Kidney (tissue), 14 donors: ENCODE results near the gene STK32B. TPM values are rescaled to one million over a fixed set of nuclear protein-coding genes. Genes with fewer than 3 reads are reported as not detected.
"Not testable (repeated sequence)": the region's sequence is repeated elsewhere in the genome, so short reads cannot be mapped to it uniquely, and the experiment has no call there.

Experiments used
- DNase-seq, 5 donors: peaks; one replicate each; pipeline ENCODE4 v3.0.0-alpha.2; 2013 to 2020
- FAIRE-seq: peaks from 2 replicates; lab custom pipeline; 2012; peaks lifted over from hg19 to GRCh38; lab: Jason Lieb, UNC
- H3K27ac ChIP-seq, 2 donors: one replicate each; pipeline ENCODE4 v1.7.0; 2013; ENCODE audit warnings: low read depth in 2 of 2, low read length in 2 of 2, inconsistent platforms in 1 of 2
- H3K27me3 ChIP-seq: one replicate; pipeline ENCODE4 v1.7.1; 2013; ENCODE audit warnings: low read length, inconsistent platforms; ENCODE audit not compliant: control insufficient read depth, insufficient read depth
- H3K36me3 ChIP-seq, 3 donors: one replicate each; pipeline versions ENCODE4 v1.7.0 to v1.7.1; 2013; ENCODE audit warnings: low read length in 3 of 3, control low read depth in 1 of 3, inconsistent platforms in 1 of 3; ENCODE audit not compliant: insufficient read depth in 3 of 3, control insufficient read depth in 2 of 3
- H3K4me1 ChIP-seq, 3 donors: one replicate each; pipeline versions ENCODE4 v1.7.0 to v1.7.1; 2013; ENCODE audit warnings: low read length in 3 of 3, inconsistent platforms in 1 of 3, low read depth in 1 of 3; ENCODE audit not compliant: control insufficient read depth in 2 of 3, insufficient read depth in 2 of 3
- H3K4me3 ChIP-seq, 3 donors: one replicate each; pipeline versions ENCODE4 v1.7.0 to v1.8.1; 2013; ENCODE audit warnings: low read length in 3 of 3, control low read depth in 1 of 3, inconsistent platforms in 1 of 3
- H3K9ac ChIP-seq, 3 donors: one replicate each; pipeline versions ENCODE4 v1.7.0 to v1.7.1; 2013; ENCODE audit warnings: low read length in 3 of 3, control low read depth in 1 of 3, inconsistent platforms in 1 of 3
- H3K9me3 ChIP-seq, 3 donors: one replicate each; pipeline versions ENCODE4 v1.7.0 to v1.7.1; 2013; ENCODE audit warnings: low read length in 3 of 3, control low read depth in 1 of 3, inconsistent platforms in 1 of 3; ENCODE audit not compliant: control insufficient read depth in 2 of 3, insufficient read depth in 1 of 3
- CTCF ChIP-seq: IDR thresholded peaks from 3 replicates; pipeline ENCODE4 v1.5.1; 2012; ENCODE audit warnings: mild to moderate bottlenecking, moderate library complexity, borderline replicate concordance; ENCODE audit not compliant: insufficient read depth; ENCODE audit errors: extremely low read depth
- intact Hi-C: fragments of 100-400 bp; cut with DNase I; formaldehyde crosslinking; loops from one replicate; pipeline ENCODE4 v1.11.1; 2022
- polyA plus RNA-seq: library from polyadenylated mRNA; stranded (reverse); fragments of 350-450 nt; fragmentation: Illumina TruSeq; extraction: RNeasy Lipid Tissue Mini Kit (QIAGEN cat#74804); gene quantifications from one replicate; pipeline ENCODE4 v1.2.3, GENCODE V29; 2014; ENCODE audit warnings: low read depth, low replicate concordance; ENCODE audit not compliant: insufficient read depth
- total RNA-seq: library from RNA; stranded (reverse); fragmentation: NEBNext Ultra II Directional; extraction: Animal tissue kit (Norgen Biotek cat#: 25700); gene quantifications from one replicate; pipeline ENCODE4 v1.2.1, GENCODE V29; 2021
- donor health status: control.
- donor health status: control.
- donor health status: control.
- donor health status: control.
- donor health status: control.
- donor health status: DM: yes; HTN: yes; CAD: no.
- donor health status: Normal renal cell carcinoma (clear cell type).

Gene STK32B
- total and polyA plus RNA-seq, 2 donors from 2014 or later, result 18.1 to 18.2 TPM

- no peaks in the 10 kb centered on the region for H3K36me3 ChIP-seq
- no peaks in the 10 kb centered on the region for H3K27me3 ChIP-seq
- TF ChIP-seq CTCF, result no peak
- DNase-seq (no peak), FAIRE-seq (no peak)
- no peak overlapping the region for H3K9ac ChIP-seq
- no peaks in the 10 kb centered on the region for H3K4me1 ChIP-seq
- intact Hi-C loops, result no loop called here
- H3K27ac ChIP-seq, result no peak overlapping the region
- H3K9me3 ChIP-seq, result no peaks in the 10 kb centered on the region
- no peak overlapping the region for H3K4me3 ChIP-seq
These were observed 115.1 kb downstream of the STK32B start for GRCh38 chr4:5166377-5166776.

- H3K9ac ChIP-seq, result no peak overlapping the region
- FAIRE-seq (no peak), DNase-seq (no peak)
- TF ChIP-seq CTCF, result no peak
- H3K36me3 ChIP-seq, result no peaks in the 10 kb centered on the region
- no peaks in the 10 kb centered on the region for H3K9me3 ChIP-seq
- no peak overlapping the region for H3K4me3 ChIP-seq
- intact Hi-C loops, result no loop called here
- H3K27ac ChIP-seq, result no peak overlapping the region
- no peaks in the 10 kb centered on the region for H3K4me1 ChIP-seq
- no peaks in the 10 kb centered on the region for H3K27me3 ChIP-seq
These were observed 117.6 kb downstream of the STK32B start for GRCh38 chr4:5168891-5169290.

GRCh38 chr4:5175836-5176235 is 124.6 kb downstream of the STK32B start:
- H3K27me3 ChIP-seq, intact Hi-C loops, DNase-seq, H3K36me3 ChIP-seq, H3K9ac ChIP-seq, H3K9me3 ChIP-seq, H3K4me1 ChIP-seq, FAIRE-seq, H3K27ac ChIP-seq, H3K4me3 ChIP-seq: not testable (repeated sequence)

- H3K36me3 ChIP-seq, result no peaks in the 10 kb centered on the region
- H3K4me1 ChIP-seq, result no peaks in the 10 kb centered on the region
- H3K9me3 ChIP-seq, result no peaks in the 10 kb centered on the region
- no peaks in the 10 kb centered on the region for H3K27me3 ChIP-seq
- FAIRE-seq, result no peak
- intact Hi-C loops, result no loop called here
- TF ChIP-seq CTCF, result no peak
- no peak overlapping the region for H3K27ac ChIP-seq
- no peak for DNase-seq
- no peak overlapping the region for H3K4me3 ChIP-seq
- H3K9ac ChIP-seq, result no peak overlapping the region
These were observed 133.3 kb downstream of the STK32B start for GRCh38 chr4:5184606-5185005.
